Endothelial cell of umbilical vein (primary cell): ENCODE results near the gene CHRD. TPM values are rescaled to one million over a fixed set of nuclear protein-coding genes. Genes with fewer than 3 reads are reported as not detected.

ENCODE experiments used
- BruUV-seq: library from RNA; stranded (reverse); fragments of 400-500 nt; replicated peaks from 2 replicates; lab custom pipeline; 2021; lab: Mats Ljungman, UMichigan
- CTCF ChIA-PET: fragments of 300-600, 350-600 bp; sonication (Branson Sonifier 250); formaldehyde crosslinking; loops from one replicate; lab custom pipeline; 2021; ENCODE audit warnings: antibody characterized with exemption, inconsistent platforms; lab: Charles Lee
- POLR2A ChIA-PET: fragments of 300-600, 350-600 bp; sonication (Branson Sonifier 250); formaldehyde crosslinking; loops from one replicate; lab custom pipeline; 2021; ENCODE audit warnings: antibody characterized with exemption, inconsistent platforms; lab: Charles Lee
- DNase-seq: peaks from one replicate; pipeline ENCODE4 v3.0.0-alpha.2; 2011; ENCODE audit warnings: low read depth, low spot score
- FAIRE-seq: peaks from 2 replicates; lab custom pipeline; 2011; peaks lifted over from hg19 to GRCh38; lab: Jason Lieb, UNC
- H2AFZ ChIP-seq: 2 replicates; pipeline ENCODE4 v1.6.0; 2012; ENCODE audit warnings: low read depth, low read length, control low read depth, inconsistent platforms
- H3K27ac ChIP-seq: 2 replicates; pipeline ENCODE4 v1.5.1; 2011; ENCODE audit warnings: low read depth, mild to moderate bottlenecking, control low read depth, low read length, moderate library complexity; ENCODE audit not compliant: insufficient read depth
- H3K27me3 ChIP-seq, 2 experiments: 2 replicates each; pipeline versions ENCODE4 v1.6.0 to v1.6.1; 2011; ENCODE audit warnings: low read length in 2 of 2, mixed read lengths in 1 of 2; ENCODE audit not compliant: control insufficient read depth in 2 of 2, insufficient read depth in 2 of 2
- H3K36me3 ChIP-seq, 2 experiments: 2 replicates in 1 of 2; 3 replicates in 1 of 2; pipeline ENCODE4 v1.5.1; 2011; ENCODE audit warnings: low read length in 2 of 2, mild to moderate bottlenecking in 1 of 2, moderate library complexity in 1 of 2; ENCODE audit not compliant: control insufficient read depth in 2 of 2, insufficient read depth in 2 of 2; ENCODE audit errors: extremely low read depth in 1 of 2
- H3K4me1 ChIP-seq: 3 replicates; pipeline ENCODE4 v1.5.1; 2011; ENCODE audit warnings: mild to moderate bottlenecking, low read length; ENCODE audit not compliant: control insufficient read depth, insufficient read depth; ENCODE audit errors: extremely low read depth
- H3K4me2 ChIP-seq: 2 replicates; pipeline ENCODE4 v1.6.1; 2011; ENCODE audit warnings: low read length, control low read depth, mixed read lengths; ENCODE audit not compliant: insufficient read depth
- H3K4me3 ChIP-seq, 3 experiments: fragments of 200-600 bp in 1 of 3; sonication (generic), shearing (Covaris generic) in 1 of 3; replicated peaks in 1 of 3; 2 replicates each; pipeline ENCODE4 v1.5.1; 2011 to 2016; ENCODE audit warnings: control low read depth in 3 of 3, low read length in 3 of 3, mild to moderate bottlenecking in 2 of 3, inconsistent platforms in 1 of 3, low read depth in 1 of 3, moderate library complexity in 1 of 3; ENCODE audit not compliant: insufficient read depth in 1 of 3
- H3K79me2 ChIP-seq: 2 replicates; pipeline ENCODE4 v1.6.0; 2012; ENCODE audit warnings: low read length, inconsistent platforms; ENCODE audit not compliant: control insufficient read depth, insufficient read depth
- H3K9ac ChIP-seq: replicated peaks from 2 replicates; pipeline ENCODE3; 2011; ENCODE audit warnings: low read length, control low read depth; ENCODE audit not compliant: insufficient read depth; ENCODE audit errors: extremely low read depth
- H3K9me1 ChIP-seq: replicated peaks from 3 replicates; pipeline ENCODE4 v1.6.0; 2011; ENCODE audit warnings: mild to moderate bottlenecking, low read length; ENCODE audit not compliant: control insufficient read depth, insufficient read depth; ENCODE audit errors: extremely low read depth
- H3K9me3 ChIP-seq: replicated peaks from 2 replicates; pipeline ENCODE4 v1.5.1; 2012; ENCODE audit warnings: low read length, inconsistent platforms; ENCODE audit not compliant: control insufficient read depth, insufficient read depth
- H4K20me1 ChIP-seq: replicated peaks from 2 replicates; pipeline ENCODE3; 2011; ENCODE audit warnings: mild to moderate bottlenecking, low read length; ENCODE audit not compliant: control insufficient read depth, insufficient read depth; ENCODE audit errors: extremely low read depth
- EZH2 ChIP-seq: IDR thresholded peaks from 2 replicates; pipeline ENCODE4 v1.6.1; 2012; ENCODE audit warnings: borderline replicate concordance, low read depth, mild to moderate bottlenecking, moderate library complexity, low read length, inconsistent platforms; ENCODE audit not compliant: severe bottlenecking
- FOS ChIP-seq: IDR thresholded peaks from 2 replicates; pipeline ENCODE4 v1.6.1; 2011; ENCODE audit warnings: mild to moderate bottlenecking, low read length, moderate library complexity, borderline replicate concordance; ENCODE audit not compliant: insufficient read depth
- GATA2 ChIP-seq: IDR thresholded peaks from 2 replicates; pipeline ENCODE4 v1.7.0; 2011; ENCODE audit warnings: low read depth, mild to moderate bottlenecking, moderate library complexity, mixed read lengths, low read length; ENCODE audit not compliant: insufficient read length, insufficient read depth
- JUN ChIP-seq: IDR thresholded peaks from 2 replicates; pipeline ENCODE4 v1.6.1; 2011; ENCODE audit warnings: borderline replicate concordance, low read depth; ENCODE audit not compliant: insufficient read length, insufficient read depth
- MYC ChIP-seq: IDR thresholded peaks from one replicate; pipeline ENCODE4 v1.6.1; 2011; ENCODE audit warnings: mild to moderate bottlenecking, low read depth, low read length
- POLR2A ChIP-seq: IDR thresholded peaks from 2 replicates; pipeline ENCODE4 v1.6.1; 2012; ENCODE audit warnings: low read depth, mild to moderate bottlenecking, control low read depth, low read length
- POLR2AphosphoS5 ChIP-seq: IDR thresholded peaks from 2 replicates; pipeline ENCODE4 v1.6.1; 2012; ENCODE audit warnings: low read depth, mild to moderate bottlenecking, control low read depth, low read length, moderate library complexity; ENCODE audit not compliant: insufficient read depth
- dilution Hi-C: fragments of 300-500 bp; cut with MboI; formaldehyde crosslinking; loops from one replicate; pipeline ENCODE4 v1.15.0; 2019; ENCODE audit warnings: low sequenced_read_pairs; ENCODE audit not compliant: extremely low pct_ligation_motif_present
- intact Hi-C: fragments of 100-400 bp; cut with micrococcal nuclease; formaldehyde crosslinking; loops from one replicate; pipeline ENCODE4 v1.10.0; 2022
- polyA plus RNA-seq, 4 experiments: library from polyadenylated mRNA; depleted of rRNA in 3 of 4; stranded (reverse) in 3 of 4; unstranded in 1 of 4; fragments of >200 nt; gene quantifications; 2 replicates each; pipeline versions ENCODE4 v1.2.1 to v1.2.3, GENCODE V29; 2011 to 2012; ENCODE audit warnings: missing spikeins in 1 of 4
- total RNA-seq: library from RNA; stranded (reverse); gene quantifications from 2 replicates; pipeline ENCODE4 v1.2.3, GENCODE V29; 2021
- TF ChIP-seq, protein P1 (sequence below), 2 donors: IDR thresholded peaks; 1 replicate in 1 of 2; 2 replicates in 1 of 2; pipeline ENCODE4 v1.5.1; 2011; ENCODE audit warnings: low read length in 2 of 2, mild to moderate bottlenecking in 2 of 2, moderate library complexity in 2 of 2, control low read depth in 1 of 2, inconsistent platforms in 1 of 2, low read depth in 1 of 2; ENCODE audit not compliant: insufficient read depth in 1 of 2; ENCODE audit errors: extremely low read depth in 1 of 2
- TF ChIP-seq, protein P2 (sequence below): IDR thresholded peaks from 2 replicates; pipeline ENCODE4 v1.6.1; 2011; ENCODE audit not compliant: insufficient read depth, insufficient read length

CHRD gene
- total and polyA plus RNA-seq, 2 donors (not counting 3 experiments of a cell fraction or from before 2014, with no cell fraction given) = 0.40 to 0.54 TPM

DNA sequence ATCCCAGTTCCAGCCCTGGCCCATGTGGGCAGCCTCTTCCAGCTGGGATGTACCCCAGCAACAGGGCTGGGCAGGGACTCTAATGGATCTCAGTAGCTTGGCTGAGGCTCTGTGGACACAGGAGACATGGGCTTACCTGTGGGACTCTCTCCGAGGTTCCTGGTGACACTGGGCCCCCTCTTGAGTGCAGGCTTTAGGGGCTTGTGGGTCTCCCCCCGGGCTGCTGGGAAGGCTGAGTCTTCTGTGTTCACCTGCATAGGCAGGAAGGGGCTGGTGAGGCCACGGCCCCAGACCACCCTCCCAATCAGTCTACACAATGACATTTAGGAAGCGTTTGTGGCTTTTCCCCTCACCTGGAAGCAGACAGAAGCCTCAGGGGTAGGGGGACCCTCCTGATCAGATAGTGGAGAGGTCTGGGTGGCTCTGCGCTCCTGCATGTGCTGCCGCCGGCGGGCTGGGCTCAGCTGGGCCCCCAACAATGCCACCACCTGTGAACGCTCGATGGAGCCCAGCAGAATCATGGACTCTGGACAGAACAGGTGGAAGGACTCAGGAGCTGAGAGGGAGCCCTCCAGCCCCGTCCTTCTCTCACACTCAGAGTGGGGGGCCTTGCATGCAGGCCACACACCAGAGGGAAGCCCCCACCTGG, 26.8 kb upstream of the CHRD start:
- TF ChIP-seq JUN = no peak
- TF ChIP-seq POLR2A = no peak
- no peak for TF ChIP-seq EZH2
- TF ChIP-seq, protein P1, sequence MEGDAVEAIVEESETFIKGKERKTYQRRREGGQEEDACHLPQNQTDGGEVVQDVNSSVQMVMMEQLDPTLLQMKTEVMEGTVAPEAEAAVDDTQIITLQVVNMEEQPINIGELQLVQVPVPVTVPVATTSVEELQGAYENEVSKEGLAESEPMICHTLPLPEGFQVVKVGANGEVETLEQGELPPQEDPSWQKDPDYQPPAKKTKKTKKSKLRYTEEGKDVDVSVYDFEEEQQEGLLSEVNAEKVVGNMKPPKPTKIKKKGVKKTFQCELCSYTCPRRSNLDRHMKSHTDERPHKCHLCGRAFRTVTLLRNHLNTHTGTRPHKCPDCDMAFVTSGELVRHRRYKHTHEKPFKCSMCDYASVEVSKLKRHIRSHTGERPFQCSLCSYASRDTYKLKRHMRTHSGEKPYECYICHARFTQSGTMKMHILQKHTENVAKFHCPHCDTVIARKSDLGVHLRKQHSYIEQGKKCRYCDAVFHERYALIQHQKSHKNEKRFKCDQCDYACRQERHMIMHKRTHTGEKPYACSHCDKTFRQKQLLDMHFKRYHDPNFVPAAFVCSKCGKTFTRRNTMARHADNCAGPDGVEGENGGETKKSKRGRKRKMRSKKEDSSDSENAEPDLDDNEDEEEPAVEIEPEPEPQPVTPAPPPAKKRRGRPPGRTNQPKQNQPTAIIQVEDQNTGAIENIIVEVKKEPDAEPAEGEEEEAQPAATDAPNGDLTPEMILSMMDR (IDR thresholded peaks at IDR 0.05; ENCODE audit: extremely low read depth in 1 of 2, insufficient read depth in 1 of 2, low read depth in 1 of 2, low read length in 2 of 2) = no peak
- TF ChIP-seq POLR2AphosphoS5 = no peak
- no peak for TF ChIP-seq MYC
- TF ChIP-seq, protein P2, sequence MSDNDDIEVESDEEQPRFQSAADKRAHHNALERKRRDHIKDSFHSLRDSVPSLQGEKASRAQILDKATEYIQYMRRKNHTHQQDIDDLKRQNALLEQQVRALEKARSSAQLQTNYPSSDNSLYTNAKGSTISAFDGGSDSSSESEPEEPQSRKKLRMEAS = no peak
- TF ChIP-seq GATA2 = no peak
- no peak for TF ChIP-seq FOS
- H3K9ac ChIP-seq = no peak overlapping the region
- DNase-seq (no peak), FAIRE-seq (no peak)
- no peak overlapping the region for H2AFZ ChIP-seq
- ChIA-PET POLR2A (interaction anchor here (0.5 to 0.6 kb wide), 2 partner anchors 214 to 233 kb away, joined by 4 to 6 read pairs; no protein-coding TSS in a partner anchor), CTCF (interaction anchor here (0.8 to 2.6 kb wide), 17 partner anchors 8 to 188 kb away, joined by 3 to 11 read pairs (median 5); partner anchors contain the start of gene FAM131A)
- no peaks in the 10 kb centered on the region for H3K79me2 ChIP-seq
- no peak overlapping the region for H3K27ac ChIP-seq
- no peaks in the 10 kb centered on the region for H4K20me1 ChIP-seq
- H3K36me3 ChIP-seq = peaks cover 0 to 3% of the 10 kb centered on the region in 2 experiments
- H3K4me3 ChIP-seq = no peak overlapping the region
- no TSS peak for BruUV-seq
- no peaks in the 10 kb centered on the region for H3K9me3 ChIP-seq
- H3K4me1 ChIP-seq = no peaks in the 10 kb centered on the region
- dilution Hi-C loops (no loop called here), intact Hi-C loops (no loop called here)
- no peak overlapping the region for H3K4me2 ChIP-seq
- no peaks in the 10 kb centered on the region for H3K9me1 ChIP-seq
- no peaks in the 10 kb centered on the region for H3K27me3 ChIP-seq
